Activated T-helper 1 cell treated with anti-CD3 and anti-CD28 coated beads, Interleukin-12 subunit alpha, Interleukin-12 subunit beta, Interleukin-2, Interleukin-4 antibody, amounts not matched to agents 30 ng/mL and 10 ng/mL and 1 ng/mL, durations not matched to agents 14 hours and 24 hours and 36 hours (primary cell): ENCODE measurements around the gene PRKAG3. TPM values are rescaled to one million over a fixed set of nuclear protein-coding genes. Genes with fewer than 3 reads are reported as not detected.

Experiments
- DNase-seq: peaks from one replicate; pipeline ENCODE4 v3.0.0; 2021; ENCODE audit warnings: low spot score
- H3K27ac Mint-ChIP-seq: one replicate; pipeline ENCODE4 v1.8.0; 2021; ENCODE audit warnings: mild to moderate bottlenecking, mixed read lengths
- H3K27me3 Mint-ChIP-seq: one replicate; pipeline ENCODE4 v1.8.0; 2022; ENCODE audit warnings: mild to moderate bottlenecking, moderate library complexity, mixed read lengths; ENCODE audit not compliant: insufficient read depth
- H3K36me3 Mint-ChIP-seq: one replicate; pipeline ENCODE4 v1.8.0; 2021; ENCODE audit warnings: low read depth, mixed read lengths
- H3K4me1 Mint-ChIP-seq: one replicate; pipeline ENCODE4 v1.8.0; 2021; ENCODE audit warnings: low read depth, mixed read lengths
- H3K4me3 Mint-ChIP-seq: one replicate; pipeline ENCODE4 v1.8.0; 2021; ENCODE audit warnings: mild to moderate bottlenecking, moderate library complexity, mixed read lengths
- H3K9me3 Mint-ChIP-seq: one replicate; pipeline ENCODE4 v1.8.0; 2021; ENCODE audit warnings: mixed read lengths
- intact Hi-C: fragments of 100-400 bp; cut with micrococcal nuclease; formaldehyde crosslinking; loops from one replicate; pipeline ENCODE4 v1.15.1; 2024
- total RNA-seq: library from RNA; stranded (reverse); gene quantifications from 2 replicates; pipeline ENCODE4 v1.2.3, GENCODE V29; 2022

Gene PRKAG3
- total RNA-seq, 1 donor from 2014 or later: not detected

DNA sequence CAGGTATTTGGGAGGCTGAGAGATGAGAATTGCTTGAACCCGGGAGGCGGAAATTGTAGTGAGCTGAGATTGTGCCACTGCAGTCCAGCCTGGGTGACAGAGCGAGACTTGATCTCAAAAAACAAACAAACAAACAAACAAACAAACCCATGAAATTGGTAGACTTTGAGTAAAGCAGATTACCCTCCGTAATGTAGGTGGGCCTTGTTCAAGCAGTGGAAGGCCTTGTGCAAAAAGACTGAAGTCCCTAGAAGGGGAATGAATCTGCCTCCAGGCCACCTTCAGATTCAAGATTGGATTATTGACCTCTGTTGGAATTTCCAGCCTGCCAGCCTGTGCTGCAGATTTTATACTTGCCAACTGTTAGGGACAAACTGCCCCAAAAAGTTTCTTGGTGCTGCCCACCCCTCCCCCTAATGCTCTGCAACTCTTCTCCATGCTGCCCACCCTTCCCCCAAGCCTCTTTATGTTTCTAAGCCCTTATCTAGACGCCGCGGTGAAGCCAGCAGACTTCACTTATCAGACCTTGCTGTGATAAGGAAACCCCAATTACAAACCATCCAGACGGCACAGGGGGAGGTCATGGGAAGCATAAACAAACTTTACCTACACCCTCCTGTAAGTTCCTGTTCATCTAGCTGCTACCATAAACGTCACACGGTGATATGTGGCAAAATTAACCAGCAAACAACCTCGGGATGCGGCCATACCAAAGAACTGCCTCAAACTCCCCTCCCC is 32.7 kb downstream of the PRKAG3 start:
- no peaks in the 10 kb centered on the region for H3K36me3 Mint-ChIP-seq
- peaks cover under 1% of the 10 kb centered on the region for H3K9me3 Mint-ChIP-seq
- H3K4me1 Mint-ChIP-seq: no peaks in the 10 kb centered on the region
- H3K27me3 Mint-ChIP-seq: peaks cover 28% of the 10 kb centered on the region
- DNase-seq: no peak
- H3K4me3 Mint-ChIP-seq: no peak overlapping the region
- intact Hi-C loops: no loop called here
- H3K27ac Mint-ChIP-seq: no peak overlapping the region

DNA sequence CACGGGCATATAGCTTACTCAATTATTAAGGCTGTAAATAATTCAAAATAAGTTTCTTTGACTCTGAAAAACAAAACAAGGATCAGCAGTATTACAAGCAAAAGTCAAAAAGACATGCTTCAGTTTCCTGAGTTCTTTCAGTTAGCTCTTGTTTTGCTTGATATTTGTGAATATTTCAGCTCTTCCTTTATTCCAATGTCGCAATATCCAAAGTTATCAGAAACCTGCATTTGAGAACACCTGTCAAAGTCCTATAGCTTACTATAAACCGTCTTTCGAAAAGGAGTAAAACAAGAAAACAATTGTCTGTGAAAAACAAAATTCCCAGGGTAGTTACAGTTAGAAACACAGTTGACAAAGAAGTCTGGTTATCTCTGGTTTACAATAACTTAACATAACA is 34.9 kb downstream of the PRKAG3 start:
- no peak for DNase-seq
- no peaks in the 10 kb centered on the region for H3K4me1 Mint-ChIP-seq
- H3K36me3 Mint-ChIP-seq: no peaks in the 10 kb centered on the region
- no peak overlapping the region for H3K4me3 Mint-ChIP-seq
- H3K27ac Mint-ChIP-seq: no peak overlapping the region
- H3K27me3 Mint-ChIP-seq: peaks cover 31% of the 10 kb centered on the region
- intact Hi-C loops: no loop called here
- no peaks in the 10 kb centered on the region for H3K9me3 Mint-ChIP-seq

DNA sequence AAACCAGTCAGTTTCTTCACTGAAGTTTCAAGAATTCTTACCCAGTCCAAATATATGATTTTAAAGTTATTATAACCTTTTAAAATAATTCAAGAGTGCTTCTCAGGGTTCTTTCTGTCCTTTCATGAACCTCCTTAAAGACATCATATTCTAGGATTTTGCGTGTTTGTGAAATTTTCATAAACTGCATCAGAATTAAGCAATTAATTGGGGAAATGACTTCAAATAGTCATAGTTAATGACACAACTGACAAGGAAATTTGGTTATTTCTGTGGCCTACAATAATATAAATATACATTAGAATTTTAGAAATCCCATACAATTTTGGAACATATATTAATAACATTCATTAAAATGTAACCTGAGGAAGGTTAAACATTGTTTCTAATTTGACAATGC is 39.2 kb downstream of the PRKAG3 start:
- no peak overlapping the region for H3K27ac Mint-ChIP-seq
- intact Hi-C loops: no loop called here
- H3K4me1 Mint-ChIP-seq: no peaks in the 10 kb centered on the region

DNA sequence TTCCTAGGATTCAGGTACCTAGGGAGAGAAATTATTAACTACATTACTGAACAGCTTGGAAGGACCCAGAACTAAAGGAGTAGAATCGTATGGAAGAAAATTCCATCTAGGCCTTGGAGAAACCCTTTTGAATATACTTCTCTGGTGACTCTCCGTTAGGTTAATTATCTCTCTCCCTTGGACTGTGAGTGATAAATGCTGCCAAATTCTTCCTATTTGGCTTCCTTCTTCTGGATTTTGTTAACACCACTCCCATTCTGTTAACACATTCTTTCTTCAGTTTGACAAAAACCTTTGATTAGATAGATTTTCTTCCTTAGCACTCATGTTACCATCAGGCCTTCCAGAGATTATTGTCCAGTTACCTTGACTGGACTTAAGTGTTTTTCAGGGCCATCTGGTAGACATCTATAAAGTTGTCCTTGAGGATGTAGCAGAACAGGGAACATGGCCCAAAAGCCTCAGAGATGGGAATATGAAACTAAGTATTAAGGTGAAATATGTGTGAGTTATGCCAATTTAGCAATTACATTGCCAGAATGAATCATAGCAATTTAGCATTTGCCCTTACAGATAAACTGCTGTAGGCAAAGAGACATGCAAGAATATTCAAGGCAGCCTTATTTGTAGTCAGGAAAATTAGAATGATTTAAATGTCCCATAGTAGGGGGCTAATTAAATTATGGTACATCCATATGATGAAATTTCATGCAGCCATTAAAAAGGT is 42.9 kb downstream of the PRKAG3 start:
- Mint-ChIP-seq H3K4me3 (no peak overlapping the region), H3K27ac (no peak overlapping the region), H3K9me3 (no peaks in the 10 kb centered on the region), H3K36me3 (no peaks in the 10 kb centered on the region), H3K4me1 (no peaks in the 10 kb centered on the region), H3K27me3 (peaks cover 42% of the 10 kb centered on the region)
- DNase-seq: no peak
- intact Hi-C loops: no loop called here

More for the DNA sequence above, 39.2 kb downstream of the PRKAG3 start:
- Mint-ChIP-seq H3K27me3 (peaks cover 23% of the 10 kb centered on the region), H3K4me3 (no peak overlapping the region), H3K9me3 (no peaks in the 10 kb centered on the region), H3K36me3 (no peaks in the 10 kb centered on the region)
- no peak for DNase-seq

DNA sequence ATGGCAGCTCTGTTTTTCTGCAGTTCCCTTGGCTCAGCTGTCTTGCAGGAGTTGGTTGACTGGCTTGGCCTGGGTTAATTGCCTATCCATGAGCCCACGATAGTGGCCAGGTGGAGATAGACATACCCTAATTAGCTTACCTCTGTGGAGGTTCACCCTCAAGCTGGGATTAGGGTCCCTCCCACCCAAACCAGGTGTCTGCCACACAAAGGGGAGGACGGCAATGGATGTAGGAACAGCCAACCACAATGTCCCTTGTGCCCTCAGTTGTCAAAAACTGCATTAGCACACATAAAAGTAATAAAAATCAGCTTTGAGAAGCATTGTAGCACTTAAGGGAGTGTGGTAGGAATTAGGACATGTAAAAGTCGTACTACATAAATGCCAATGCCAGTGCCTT is 45.5 kb downstream of the PRKAG3 start:
- H3K9me3 Mint-ChIP-seq: no peaks in the 10 kb centered on the region
- H3K36me3 Mint-ChIP-seq: peaks cover 2% of the 10 kb centered on the region
- intact Hi-C loops: no loop called here
- DNase-seq: no peak
- H3K27me3 Mint-ChIP-seq: peaks cover 54% of the 10 kb centered on the region
- H3K4me3 Mint-ChIP-seq: no peak overlapping the region
- no peak overlapping the region for H3K27ac Mint-ChIP-seq
- peaks cover 5% of the 10 kb centered on the region for H3K4me1 Mint-ChIP-seq

DNA sequence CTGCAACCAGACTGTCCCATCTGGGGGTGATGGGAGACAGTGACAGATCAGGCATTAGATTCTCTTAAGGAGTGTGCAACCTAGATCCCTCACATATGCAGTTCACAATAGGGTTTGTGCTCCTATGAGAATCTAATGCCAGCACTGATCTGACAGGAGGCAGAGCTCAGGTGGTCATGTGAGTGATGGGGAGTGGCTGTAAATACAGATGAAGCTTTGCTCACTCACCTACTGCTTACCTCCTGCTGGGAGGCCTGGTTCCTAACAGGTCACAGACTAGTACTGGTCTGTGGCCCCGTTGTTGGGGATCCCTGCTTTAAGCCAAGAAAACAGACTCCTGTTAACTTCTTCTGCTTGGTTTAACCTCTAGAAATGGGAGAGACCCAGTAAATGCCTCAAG is 46.5 kb downstream of the PRKAG3 start:
- intact Hi-C loops: no loop called here
- H3K4me1 Mint-ChIP-seq: peaks cover 6% of the 10 kb centered on the region
- H3K27me3 Mint-ChIP-seq: peaks cover 59% of the 10 kb centered on the region
- no peaks in the 10 kb centered on the region for H3K9me3 Mint-ChIP-seq
- no peak for DNase-seq
- peaks cover 2% of the 10 kb centered on the region for H3K36me3 Mint-ChIP-seq
- no peak overlapping the region for H3K4me3 Mint-ChIP-seq
- no peak overlapping the region for H3K27ac Mint-ChIP-seq

DNA sequence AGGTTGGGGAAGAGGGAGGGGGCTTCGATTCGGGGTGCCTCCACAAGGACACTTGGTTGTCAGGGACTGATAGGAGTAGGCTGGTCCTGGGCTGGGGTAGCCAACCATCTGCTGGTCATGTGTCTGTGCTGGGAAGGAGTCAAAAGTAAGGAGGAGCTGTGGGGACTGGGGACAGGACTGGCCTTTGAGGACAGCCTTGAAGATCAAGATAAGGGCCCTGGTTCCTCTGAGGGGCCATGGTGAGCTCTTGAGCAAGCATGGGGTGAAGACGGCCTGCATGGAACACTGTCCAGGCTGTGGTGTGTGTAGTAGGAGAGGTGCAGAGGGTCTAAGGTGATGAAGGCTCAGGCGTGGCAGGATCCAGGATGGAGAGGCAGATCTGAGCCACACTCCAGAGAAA is 47.9 kb downstream of the PRKAG3 start:
- no peak overlapping the region for H3K4me3 Mint-ChIP-seq
- intact Hi-C loops: no loop called here

DNA sequence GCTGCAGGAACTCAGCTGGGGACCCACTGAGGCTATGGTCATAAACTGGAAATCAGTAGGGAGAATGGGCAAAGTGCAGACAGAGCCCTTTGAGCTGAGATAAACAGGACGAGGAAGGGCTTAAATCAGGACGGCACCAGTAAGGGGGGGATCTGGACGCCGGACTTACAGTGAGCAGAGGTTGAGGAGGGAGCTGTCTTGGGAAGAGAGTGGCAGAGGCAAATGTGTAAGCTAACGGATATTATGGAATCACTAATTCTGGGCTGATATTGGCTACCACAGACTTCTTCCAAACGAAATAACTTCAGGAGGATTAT is 49.1 kb downstream of the PRKAG3 start:
- no peak for DNase-seq
- peaks cover 2% of the 10 kb centered on the region for H3K36me3 Mint-ChIP-seq
- no peak overlapping the region for H3K27ac Mint-ChIP-seq
- no peak overlapping the region for H3K4me3 Mint-ChIP-seq
- intact Hi-C loops: no loop called here
- H3K9me3 Mint-ChIP-seq: no peaks in the 10 kb centered on the region
- peaks cover 66% of the 10 kb centered on the region for H3K27me3 Mint-ChIP-seq
- H3K4me1 Mint-ChIP-seq: peaks cover 6% of the 10 kb centered on the region

More for the DNA sequence above, 47.9 kb downstream of the PRKAG3 start:
- Mint-ChIP-seq H3K36me3 (peaks cover 2% of the 10 kb centered on the region), H3K27me3 (peaks cover 66% of the 10 kb centered on the region), H3K9me3 (no peaks in the 10 kb centered on the region), H3K27ac (no peak overlapping the region), H3K4me1 (peaks cover 6% of the 10 kb centered on the region)
- DNase-seq: no peak

DNA sequence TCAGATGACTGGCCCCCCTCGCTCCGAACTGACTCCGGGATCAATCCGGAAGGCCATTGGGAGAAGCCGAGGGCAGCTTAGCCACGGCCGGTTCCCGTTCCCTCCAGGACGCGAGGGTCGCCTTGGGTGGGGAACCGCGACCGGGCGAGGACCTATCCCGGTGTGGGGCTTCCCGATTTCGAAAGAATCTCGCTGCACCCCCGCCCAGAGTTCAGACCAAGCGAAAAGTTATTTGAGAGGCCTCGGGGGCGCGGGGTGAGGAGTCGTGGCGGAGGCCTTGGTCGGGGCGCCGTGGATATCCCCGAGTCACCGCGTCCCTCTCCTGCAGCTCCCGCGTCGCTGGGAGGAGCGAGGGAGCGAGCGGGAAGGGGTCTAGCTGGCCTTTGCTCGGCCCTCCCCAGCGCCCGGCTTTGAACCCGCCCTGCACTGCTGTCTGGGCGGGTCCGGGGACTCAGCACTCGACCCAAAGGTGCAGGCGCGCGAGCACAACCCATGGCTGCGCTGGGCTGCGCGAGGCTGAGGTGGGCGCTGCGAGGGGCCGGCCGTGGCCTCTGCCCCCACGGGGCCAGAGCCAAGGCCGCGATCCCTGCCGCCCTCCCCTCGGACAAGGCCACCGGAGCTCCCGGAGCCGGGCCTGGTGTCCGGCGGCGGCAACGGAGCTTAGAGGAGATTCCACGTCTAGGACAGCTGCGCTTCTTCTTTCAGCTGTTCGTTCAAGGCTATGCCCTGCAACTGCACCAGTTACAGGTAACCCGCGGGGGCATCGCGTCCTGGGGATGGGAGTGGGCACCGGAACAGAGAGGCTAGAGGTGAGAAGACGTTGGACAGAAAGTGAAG is 49.7 kb downstream of the PRKAG3 start, which contains the start of gene CYP27A1:
Gene CYP27A1 (plus strand): TSS at position 457 of the 837 bp plus-strand sequence. CDS start 36 bp downstream, at position 493.
- Mint-ChIP-seq H3K9me3 (peaks cover 5% of the 10 kb centered on the region), H3K4me1 (peaks cover 6% of the 10 kb centered on the region), H3K27me3 (peaks cover 62% of the 10 kb centered on the region), H3K27ac (no peak within 1 kb of the TSS), H3K4me3 (no peak within 1 kb of the TSS), H3K36me3 (peaks cover 2% of the 10 kb centered on the region)
- DNase-seq: no peak
- intact Hi-C loops: no loop called here

DNA sequence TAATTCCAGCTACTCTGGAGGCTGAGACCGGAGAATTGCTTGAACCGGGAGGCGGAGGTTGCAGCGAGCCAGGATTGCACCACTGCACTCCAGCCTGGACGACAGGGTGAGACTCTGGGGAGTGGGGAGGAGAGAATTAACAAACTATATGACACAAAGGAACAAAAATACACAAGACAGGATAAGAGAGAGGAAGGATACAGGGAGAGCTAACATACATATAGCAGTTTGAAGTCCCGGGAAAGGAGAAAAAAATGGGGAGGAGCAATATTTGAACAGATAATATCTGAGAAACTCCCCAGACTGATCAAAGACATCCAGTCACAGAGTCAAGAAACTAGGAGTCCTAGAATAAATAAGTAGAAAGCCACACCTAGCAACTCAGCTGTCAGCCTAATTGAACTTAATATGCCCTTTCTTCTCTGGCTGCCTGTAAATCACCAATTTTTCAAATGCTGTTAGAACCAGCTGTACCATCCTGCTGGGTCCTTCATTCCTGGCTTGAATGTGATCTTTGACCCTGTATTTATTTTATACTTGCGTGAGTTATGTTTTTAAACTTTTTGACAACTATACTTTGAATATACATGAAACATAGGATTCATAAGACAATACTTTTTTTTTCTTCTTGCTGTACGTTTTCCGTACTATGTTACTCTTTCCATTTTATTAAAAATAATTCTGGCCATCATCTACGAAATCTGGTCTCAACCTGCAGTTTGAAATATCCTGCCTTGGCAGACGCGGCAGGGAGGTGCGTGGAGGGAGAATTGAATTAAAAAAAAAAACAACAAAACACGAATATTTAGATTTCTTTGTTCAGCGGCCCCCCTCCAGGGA is 50.5 kb downstream of the PRKAG3 start:
- peaks cover 8% of the 10 kb centered on the region for H3K9me3 Mint-ChIP-seq
- peaks cover 59% of the 10 kb centered on the region for H3K27me3 Mint-ChIP-seq
- no peak overlapping the region for H3K4me3 Mint-ChIP-seq
- no peak for DNase-seq
- intact Hi-C loops: no loop called here
- no peak overlapping the region for H3K27ac Mint-ChIP-seq
- peaks cover 3% of the 10 kb centered on the region for H3K36me3 Mint-ChIP-seq
- H3K4me1 Mint-ChIP-seq: peaks cover 6% of the 10 kb centered on the region

DNA sequence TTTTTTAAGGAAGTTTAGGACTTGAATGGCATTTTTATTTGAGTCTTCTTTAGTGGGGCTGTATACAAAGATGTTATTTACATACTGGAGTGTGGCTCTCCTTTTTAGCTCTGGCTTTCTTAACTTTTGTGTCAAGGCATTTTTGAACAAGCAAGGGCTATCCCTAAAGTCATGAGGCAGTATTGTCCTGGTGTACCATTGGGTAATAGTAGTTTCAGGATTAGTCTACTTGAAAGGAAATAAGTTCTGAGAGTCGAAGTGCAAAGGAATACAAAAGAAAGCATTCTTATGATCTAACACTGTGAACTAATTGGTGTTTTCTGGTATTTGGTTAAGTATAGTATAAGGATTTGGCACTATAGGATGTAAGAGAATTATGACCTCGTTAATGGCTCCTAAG is 51.6 kb downstream of the PRKAG3 start:
- no peak for DNase-seq
- intact Hi-C loops: no loop called here

DNA sequence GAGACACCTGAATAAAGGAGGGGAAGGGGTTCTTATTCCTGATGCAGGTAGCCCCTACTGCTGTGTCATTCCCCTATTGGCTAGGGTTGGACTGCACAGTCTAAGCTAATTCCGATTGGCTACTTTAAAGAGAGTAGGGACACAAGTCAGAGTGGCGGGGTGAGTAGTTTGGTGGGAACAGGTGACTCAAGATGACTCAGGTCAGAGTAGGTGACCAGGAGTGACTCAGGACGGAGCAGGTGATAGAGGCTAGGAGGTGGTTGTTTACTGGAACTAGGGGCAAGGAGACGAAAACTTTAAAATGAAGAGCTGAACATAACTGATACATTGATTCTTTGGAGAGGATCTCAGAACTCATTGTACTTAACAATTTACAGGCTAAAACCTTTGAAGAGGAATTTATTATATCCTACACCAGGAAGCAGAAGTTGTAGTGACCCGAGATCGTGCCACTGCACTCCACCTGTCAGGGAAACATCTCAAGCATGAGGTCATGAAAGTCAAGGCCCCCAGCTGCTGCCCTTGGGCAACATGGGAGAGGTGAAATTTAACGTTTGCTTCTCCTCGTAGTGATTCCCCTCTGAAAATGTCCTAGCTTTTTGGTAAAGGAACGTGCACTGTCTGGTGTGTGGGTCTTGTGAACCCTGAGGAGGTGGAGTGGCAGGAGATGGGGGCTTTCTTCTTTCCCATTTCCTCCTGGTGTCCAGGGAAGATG is 54.2 kb downstream of the PRKAG3 start:
- peaks cover 9% of the 10 kb centered on the region for H3K9me3 Mint-ChIP-seq
- H3K27me3 Mint-ChIP-seq: peaks cover 26% of the 10 kb centered on the region
- H3K4me3 Mint-ChIP-seq: no peak overlapping the region
- H3K4me1 Mint-ChIP-seq: peaks cover 6% of the 10 kb centered on the region
- no peak overlapping the region for H3K27ac Mint-ChIP-seq
- no peak for DNase-seq
- H3K36me3 Mint-ChIP-seq: peaks cover 3% of the 10 kb centered on the region
- intact Hi-C loops: no loop called here

More for the DNA sequence above, 51.6 kb downstream of the PRKAG3 start:
- Mint-ChIP-seq H3K36me3 (peaks cover 4% of the 10 kb centered on the region), H3K27ac (no peak overlapping the region), H3K4me3 (no peak overlapping the region), H3K27me3 (peaks cover 50% of the 10 kb centered on the region), H3K4me1 (peaks cover 6% of the 10 kb centered on the region), H3K9me3 (peaks cover 9% of the 10 kb centered on the region)
